K562 (cell line): ENCODE data around the gene GALNS. TPM values are rescaled to one million over a fixed set of nuclear protein-coding genes. Genes with fewer than 3 reads are reported as not detected.

Source experiments
- CBX3 ChIP-seq, 2 experiments: IDR thresholded peaks; 1 replicate in 1 of 2; 2 replicates in 1 of 2; pipeline ENCODE4 v1.6.1; 2012; ENCODE audit warnings: inconsistent platforms in 2 of 2, low read length in 2 of 2, borderline replicate concordance in 1 of 2, control low read depth in 1 of 2
- CBX5 ChIP-seq: IDR thresholded peaks from 2 replicates; pipeline ENCODE4 v1.6.1; 2014; ENCODE audit warnings: low read depth, borderline replicate concordance
- CCNT2 ChIP-seq: IDR thresholded peaks from 2 replicates; pipeline ENCODE4 v1.6.1; 2011; ENCODE audit warnings: borderline replicate concordance, low read depth, mild to moderate bottlenecking, moderate library complexity, mixed read lengths, low read length; ENCODE audit not compliant: insufficient read length; ENCODE audit errors: extremely low read depth
- DMBX1 ChIP-seq: fragments of 250-450 bp; sonication (Bioruptor Pico); IDR thresholded peaks from 2 replicates; pipeline ENCODE4 v1.8.0; 2022; ENCODE audit warnings: inconsistent platforms, mild to moderate bottlenecking, moderate library complexity, borderline replicate concordance
- ELK3 ChIP-seq: fragments of 450-650 bp; formaldehyde crosslinking; IDR thresholded peaks from 2 replicates; pipeline ENCODE4 v1.4.0; 2020; ENCODE audit warnings: mild to moderate bottlenecking
- FOSL1 ChIP-seq: fragments of 200-800 bp; sonication (Bioruptor generic); conservative IDR thresholded peaks from 2 replicates; pipeline ENCODE4 v1.6.1; 2016; ENCODE audit warnings: missing genetic modification characterization, missing compliant biosample characterization
- FOXP1 ChIP-seq: sonication (generic); formaldehyde crosslinking; IDR thresholded peaks from 2 replicates; pipeline ENCODE4 v1.8.0; 2022; ENCODE audit warnings: mild to moderate bottlenecking, missing genetic modification reagents
- HIVEP1 ChIP-seq: fragments of 250-450 bp; sonication (Bioruptor Pico); IDR thresholded peaks from 2 replicates; pipeline ENCODE4 v1.4.0; 2020; ENCODE audit warnings: mild to moderate bottlenecking
- HMGN3 ChIP-seq: IDR thresholded peaks from 2 replicates; pipeline ENCODE4 v1.6.1; 2011; ENCODE audit warnings: borderline replicate concordance, low read depth, mild to moderate bottlenecking, mixed read lengths, low read length; ENCODE audit not compliant: insufficient read length; ENCODE audit errors: extremely low read depth
- HNRNPLL ChIP-seq: fragments of 200-400 bp; formaldehyde crosslinking; IDR thresholded peaks from 2 replicates; pipeline ENCODE4 v1.6.1; 2017; ENCODE audit warnings: low read length, low read depth, mild to moderate bottlenecking; ENCODE audit not compliant: poor library complexity, severe bottlenecking
- MAFK ChIP-seq: IDR thresholded peaks from 2 replicates; pipeline ENCODE4 v1.6.1; 2011; ENCODE audit warnings: low read length, improper control_type of control experiment
- MAZ ChIP-seq, 2 experiments: fragments of 450-650 bp in 1 of 2; sonication (generic) in 1 of 2; formaldehyde crosslinking; IDR thresholded peaks in 1 of 2; conservative IDR thresholded peaks in 1 of 2; 2 replicates each; pipeline versions ENCODE4 v1.4.0 to v1.5.0; 2020; ENCODE audit warnings: mild to moderate bottlenecking in 1 of 2, missing genetic modification reagents in 1 of 2
- MTA3 ChIP-seq: fragments of 450-650 bp; formaldehyde crosslinking; IDR thresholded peaks from 2 replicates; pipeline ENCODE4 v1.6.1; 2017; ENCODE audit warnings: mild to moderate bottlenecking, borderline replicate concordance
- PRPF4 ChIP-seq: fragments of 200-400 bp; formaldehyde crosslinking; IDR thresholded peaks from one replicate; pipeline ENCODE4 v1.6.1; 2017; ENCODE audit warnings: low read length, low read depth, mild to moderate bottlenecking; ENCODE audit not compliant: insufficient read depth, poor library complexity, severe bottlenecking
- RAD21 ChIP-seq, 2 experiments: fragments of 250-450 bp in 1 of 2; fragments of 450-650 bp in 1 of 2; sonication (Bioruptor Pico) in 1 of 2; formaldehyde crosslinking in 1 of 2; IDR thresholded peaks in 1 of 2; conservative IDR thresholded peaks in 1 of 2; 2 replicates each; pipeline versions ENCODE4 v1.4.0 to v1.8.0; 2020 to 2022; ENCODE audit warnings: mild to moderate bottlenecking in 2 of 2, moderate library complexity in 1 of 2
- RBBP5 ChIP-seq: fragments of 200-600 bp; sonication (generic); IDR thresholded peaks from 2 replicates; pipeline ENCODE4 v1.6.1; 2012; ENCODE audit warnings: borderline replicate concordance, mild to moderate bottlenecking, low read length, control low read depth, inconsistent platforms; ENCODE audit not compliant: insufficient read depth, poor library complexity, severe bottlenecking
- TAF15 ChIP-seq: fragments of 200-400 bp; formaldehyde crosslinking; IDR thresholded peaks from 2 replicates; pipeline ENCODE4 v1.6.1; 2017; ENCODE audit warnings: mild to moderate bottlenecking, low read depth, low read length, moderate library complexity
- ZKSCAN1 ChIP-seq: fragments of 150-350 bp; IDR thresholded peaks from 2 replicates; pipeline ENCODE4 v1.6.1; 2016; ENCODE audit warnings: low read depth, low read length
- ZNF140 ChIP-seq: fragments of 250-450 bp; sonication (Bioruptor Pico); IDR thresholded peaks from 2 replicates; pipeline ENCODE4 v1.8.0; 2021; ENCODE audit warnings: moderate library complexity, mild to moderate bottlenecking, inconsistent platforms
- ZNF655 ChIP-seq: fragments of 250-450 bp; sonication (Bioruptor Pico); IDR thresholded peaks from 2 replicates; pipeline ENCODE4 v1.5.0; 2021
- ZNF695 ChIP-seq: fragments of 450-650 bp; formaldehyde crosslinking; IDR thresholded peaks from 2 replicates; pipeline ENCODE4 v1.4.0; 2020; ENCODE audit warnings: mild to moderate bottlenecking, moderate library complexity
- polyA plus RNA-seq, 8 experiments: library from polyadenylated mRNA; depleted of rRNA in 4 of 8; stranded (reverse) in 5 of 8; unstranded in 3 of 8; fragments of >200 nt; fragmentation: Nextera tagmentation in 2 of 8; fragmentation: Illumina TruSeq in 1 of 8; extraction: Ambion mirVana in 2 of 8; extraction: Trizol in 1 of 8; gene quantifications; 2 replicates each; pipeline versions ENCODE4 v1.2.1 to v1.2.3, GENCODE V29; 2011 to 2014; ENCODE audit warnings: inconsistent platforms in 1 of 8, missing spikeins in 1 of 8
- total RNA-seq, 7 experiments: library from RNA; depleted of rRNA in 6 of 7; stranded (reverse); fragments of >200 nt in 6 of 7; fragmentation: Illumina TruSeq in 2 of 7; extraction: Trizol in 2 of 7; gene quantifications; 2 replicates each; pipeline versions ENCODE4 v1.2.1 to v1.2.3, GENCODE V29; 2011 to 2021; ENCODE audit warnings: low replicate concordance in 1 of 7
- TF ChIP-seq, protein P1 (sequence below), 3 experiments: IDR thresholded peaks in 2 of 3; conservative IDR thresholded peaks in 1 of 3; 2 replicates each; pipeline ENCODE4 v1.5.1; 2011 to 2012; ENCODE audit warnings: low read length in 3 of 3, mild to moderate bottlenecking in 3 of 3, control low read depth in 2 of 3, improper control_type of control experiment in 1 of 3, inconsistent platforms in 1 of 3, low read depth in 1 of 3, mixed read lengths in 1 of 3, moderate library complexity in 1 of 3; ENCODE audit not compliant: insufficient read depth in 2 of 3

The GALNS gene
- total and polyA plus RNA-seq, 9 of the 15 experiments (the other 6 are each of a cell fraction or from before 2014, with no cell fraction given), result 0.38 to 13.2 (median 4.3) TPM

- TF ChIP-seq MTA3 (no peak), RAD21 (CRISPR knock-in tag; conservative IDR thresholded peaks at IDR 0.05 in 1 of 2, IDR thresholded peaks at IDR 0.05 in 1 of 2) (no peak), CBX3 (IDR thresholded peaks at IDR 0.05; ENCODE audit: borderline replicate concordance in 1 of 2, low read length in 2 of 2) (no peak), ZNF140 (no peak), ZKSCAN1 (peak; percentile 98), ELK3 (CRISPR knock-in tag) (no peak), TAF15 (no peak), CBX5 (no peak), HIVEP1 (no peak), ZNF695 (CRISPR knock-in tag) (no peak), MAZ (CRISPR knock-in tag; conservative IDR thresholded peaks at IDR 0.05 in 1 of 2, IDR thresholded peaks at IDR 0.05 in 1 of 2) (peak in 1 of 2 experiments; percentile 33; a peak in 2 of 4 replicates), ZNF655 (CRISPR knock-in tag) (no peak), FOSL1 (tag) (no peak), MAFK (no peak), HNRNPLL (no peak), RBBP5 (peak; percentile 4), PRPF4 (no peak), FOXP1 (no peak), CCNT2 (no peak), HMGN3 (no peak), DMBX1 (CRISPR knock-in tag) (peak; percentile 62; the same call in 1 of the 2 replicates)
- TF ChIP-seq, protein P1, sequence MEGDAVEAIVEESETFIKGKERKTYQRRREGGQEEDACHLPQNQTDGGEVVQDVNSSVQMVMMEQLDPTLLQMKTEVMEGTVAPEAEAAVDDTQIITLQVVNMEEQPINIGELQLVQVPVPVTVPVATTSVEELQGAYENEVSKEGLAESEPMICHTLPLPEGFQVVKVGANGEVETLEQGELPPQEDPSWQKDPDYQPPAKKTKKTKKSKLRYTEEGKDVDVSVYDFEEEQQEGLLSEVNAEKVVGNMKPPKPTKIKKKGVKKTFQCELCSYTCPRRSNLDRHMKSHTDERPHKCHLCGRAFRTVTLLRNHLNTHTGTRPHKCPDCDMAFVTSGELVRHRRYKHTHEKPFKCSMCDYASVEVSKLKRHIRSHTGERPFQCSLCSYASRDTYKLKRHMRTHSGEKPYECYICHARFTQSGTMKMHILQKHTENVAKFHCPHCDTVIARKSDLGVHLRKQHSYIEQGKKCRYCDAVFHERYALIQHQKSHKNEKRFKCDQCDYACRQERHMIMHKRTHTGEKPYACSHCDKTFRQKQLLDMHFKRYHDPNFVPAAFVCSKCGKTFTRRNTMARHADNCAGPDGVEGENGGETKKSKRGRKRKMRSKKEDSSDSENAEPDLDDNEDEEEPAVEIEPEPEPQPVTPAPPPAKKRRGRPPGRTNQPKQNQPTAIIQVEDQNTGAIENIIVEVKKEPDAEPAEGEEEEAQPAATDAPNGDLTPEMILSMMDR (IDR thresholded peaks at IDR 0.05 in 2 of 3, conservative IDR thresholded peaks at IDR 0.05 in 1 of 3; ENCODE audit: insufficient read depth in 2 of 3, low read depth in 1 of 3, low read length in 3 of 3), result 0 out of 6 replicates have a peak, but pooled peaks of 1 of the 3 experiments have one; percentile 0
Observed at GRCh38 chr16:88772871-88773811, 83.6 kb downstream of the GALNS start (continued).
